Measurements from ENCODE around the gene SF3B6.

The SF3B6 gene

GRCh38 chr2:24072259-24072658, 3.9 kb downstream of the SF3B6 start:
- Histone ChIP-seq H3K36me3 (ENCODE audit: low read length) (peaks cover 11% of the 10 kb centered on the region; the same call in 1 of the 2 replicates), H3K9me3 (ENCODE audit: insufficient read depth, low read length) (no peaks in the 10 kb centered on the region), H3K4me2 (ENCODE audit: low read depth, low read length, poor library complexity, severe bottlenecking) (no peak overlapping the region), H3K79me2 (ENCODE audit: insufficient read depth, low read length) (peaks cover 32% of the 10 kb centered on the region), H3K4me3 (ENCODE audit: insufficient read depth, low read length, poor library complexity, severe bottlenecking) (no peak overlapping the region), H3K27ac (ENCODE audit: low read depth, low read length) (no peak overlapping the region), H2AFZ (ENCODE audit: low read depth, low read length, severe bottlenecking) (no peak overlapping the region), H4K20me1 (ENCODE audit: low read depth, low read length) (no peaks in the 10 kb centered on the region), H3F3A (ENCODE audit: insufficient read depth) (peaks cover under 1% of the 10 kb centered on the region; the same call in 1 of the 2 replicates), H3K9me2 (replicated peaks; ENCODE audit: insufficient read depth, low read length) (no peaks in the 10 kb centered on the region), H3K27me3 (ENCODE audit: low read length) (no peaks in the 10 kb centered on the region), H3K9ac (ENCODE audit: low read length) (no peak overlapping the region)
- TF ChIP-seq EZH2phosphoT487 (conservative IDR thresholded peaks at IDR 0.05; ENCODE audit: low read length) (no peak), CTCF (IDR thresholded peaks at IDR 0.05; ENCODE audit: insufficient read depth, low read length, poor library complexity, severe bottlenecking) (no peak)

GRCh38 chr2:24065341-24065740, 10.8 kb downstream of the SF3B6 start:
- Histone ChIP-seq H4K20me1 (ENCODE audit: low read depth, low read length) (no peaks in the 10 kb centered on the region), H3K9me3 (ENCODE audit: insufficient read depth, low read length) (no peaks in the 10 kb centered on the region), H3F3A (ENCODE audit: insufficient read depth) (no peaks in the 10 kb centered on the region), H3K27ac (ENCODE audit: low read depth, low read length) (no peak overlapping the region), H3K36me3 (ENCODE audit: low read length) (0 out of 2 replicates have a peak, but pooled peaks cover 4% of the 10 kb centered on the region), H3K4me3 (ENCODE audit: insufficient read depth, low read length, poor library complexity, severe bottlenecking) (no peak overlapping the region), H3K27me3 (ENCODE audit: low read length) (no peaks in the 10 kb centered on the region), H3K9ac (ENCODE audit: low read length) (no peak overlapping the region), H3K79me2 (ENCODE audit: insufficient read depth, low read length) (no peaks in the 10 kb centered on the region; the same call in 1 of the 2 replicates), H2AFZ (ENCODE audit: low read depth, low read length, severe bottlenecking) (no peak overlapping the region), H3K4me2 (ENCODE audit: low read depth, low read length, poor library complexity, severe bottlenecking) (no peak overlapping the region), H3K9me2 (replicated peaks; ENCODE audit: insufficient read depth, low read length) (no peaks in the 10 kb centered on the region)
- TF ChIP-seq CTCF (IDR thresholded peaks at IDR 0.05; ENCODE audit: insufficient read depth, low read length, poor library complexity, severe bottlenecking) (no peak), EZH2phosphoT487 (conservative IDR thresholded peaks at IDR 0.05; ENCODE audit: low read length) (no peak)

- H2AFZ ChIP-seq (ENCODE audit: low read depth, low read length, severe bottlenecking) = no peak overlapping the region
- no peaks in the 10 kb centered on the region for H3F3A ChIP-seq (ENCODE audit: insufficient read depth)
- TF ChIP-seq EZH2phosphoT487 (conservative IDR thresholded peaks at IDR 0.05; ENCODE audit: low read length) (no peak), CTCF (IDR thresholded peaks at IDR 0.05; ENCODE audit: insufficient read depth, low read length, poor library complexity, severe bottlenecking) (no peak)
- H3K27me3 ChIP-seq (ENCODE audit: low read length) = no peaks in the 10 kb centered on the region
- H3K9me3 ChIP-seq (ENCODE audit: insufficient read depth, low read length) = no peaks in the 10 kb centered on the region
- no peak overlapping the region for H3K27ac ChIP-seq (ENCODE audit: low read depth, low read length)
- no peaks in the 10 kb centered on the region for H3K79me2 ChIP-seq (ENCODE audit: insufficient read depth, low read length)
- H3K9me2 ChIP-seq (replicated peaks; ENCODE audit: insufficient read depth, low read length) = no peaks in the 10 kb centered on the region
- H3K9ac ChIP-seq (ENCODE audit: low read length) = no peak overlapping the region
- H3K4me3 ChIP-seq (ENCODE audit: insufficient read depth, low read length, poor library complexity, severe bottlenecking) = no peak overlapping the region
- no peak overlapping the region for H3K4me2 ChIP-seq (ENCODE audit: low read depth, low read length, poor library complexity, severe bottlenecking)
- no peaks in the 10 kb centered on the region for H3K36me3 ChIP-seq (ENCODE audit: low read length)
- H4K20me1 ChIP-seq (ENCODE audit: low read depth, low read length) = no peaks in the 10 kb centered on the region
Observed at GRCh38 chr2:24058564-24059271, 17.4 kb downstream of the SF3B6 start.

Measured in SU-DHL-6 (cell line).